ENCODE measurements around the gene COL25A1. TPM values are rescaled to one million over a fixed set of nuclear protein-coding genes. Genes with fewer than 3 reads are reported as not detected.

The COL25A1 gene
- total RNA-seq, 1 donor from 2014 or later: 0.35 TPM

- Histone ChIP-seq H3K27ac (no peak overlapping the region), H3K4me1 (no peaks in the 10 kb centered on the region), H3K36me3 (no peaks in the 10 kb centered on the region), H3K9me3 (no peaks in the 10 kb centered on the region), H3K4me3 (no peak overlapping the region), H3K27me3 (ENCODE audit: low read depth) (no peaks in the 10 kb centered on the region)
- no peak for ATAC-seq
- intact Hi-C loops (cut with DNase I): no loop called here
- DNase-seq: no peak
- TF ChIP-seq CTCF (IDR thresholded peaks at IDR 0.05): no peak
Measured at GRCh38 chr4:109207898-109208297, 94.6 kb downstream of the COL25A1 start.

- ATAC-seq (no peak), DNase-seq (no peak)
- TF ChIP-seq CTCF (IDR thresholded peaks at IDR 0.05): no peak
- Histone ChIP-seq H3K4me1 (no peaks in the 10 kb centered on the region), H3K27me3 (ENCODE audit: low read depth) (no peaks in the 10 kb centered on the region), H3K9me3 (no peaks in the 10 kb centered on the region), H3K4me3 (no peak overlapping the region), H3K36me3 (no peaks in the 10 kb centered on the region), H3K27ac (no peak overlapping the region)
- intact Hi-C loops (cut with DNase I): no loop called here
Measured at GRCh38 chr4:109207061-109207460, 95.4 kb downstream of the COL25A1 start.

DNA sequence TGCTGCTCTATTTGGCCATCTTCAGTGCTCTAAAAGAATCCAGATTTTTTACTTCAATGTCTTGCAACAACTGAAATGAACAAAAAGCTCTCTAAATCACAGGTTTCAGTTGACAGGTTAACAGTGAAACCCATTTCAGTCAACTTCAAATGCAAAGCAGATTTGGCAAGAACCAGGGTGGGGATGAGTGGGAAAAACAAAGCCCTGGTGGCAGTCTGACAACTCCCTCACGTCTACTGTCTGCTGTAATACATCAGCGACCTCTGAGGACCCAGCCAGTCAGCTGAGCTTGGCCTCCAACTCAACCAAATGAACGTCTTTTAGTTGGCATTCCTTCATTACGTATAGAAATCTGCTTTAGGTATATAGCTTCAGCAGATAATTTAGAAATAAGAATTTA is 95.8 kb downstream of the COL25A1 start:
- Histone ChIP-seq H3K36me3 (no peaks in the 10 kb centered on the region), H3K9me3 (no peaks in the 10 kb centered on the region), H3K27me3 (ENCODE audit: low read depth) (no peaks in the 10 kb centered on the region), H3K27ac (no peak overlapping the region), H3K4me3 (no peak overlapping the region), H3K4me1 (no peaks in the 10 kb centered on the region)
- intact Hi-C loops (cut with DNase I): no loop called here
- DNase-seq: no peak
- ATAC-seq: no peak
- no peak for TF ChIP-seq CTCF (IDR thresholded peaks at IDR 0.05)

GRCh38 chr4:109205186-109205585 is 97.3 kb downstream of the COL25A1 start:
- intact Hi-C loops (cut with DNase I): no loop called here
- ATAC-seq (no peak), DNase-seq (no peak)
- no peaks in the 10 kb centered on the region for H3K27me3 ChIP-seq (ENCODE audit: low read depth)
- H3K9me3 ChIP-seq: no peaks in the 10 kb centered on the region
- H3K4me1 ChIP-seq: no peaks in the 10 kb centered on the region
- H3K27ac ChIP-seq: no peak overlapping the region
- no peak for TF ChIP-seq CTCF (IDR thresholded peaks at IDR 0.05)
- no peaks in the 10 kb centered on the region for H3K36me3 ChIP-seq
- no peak overlapping the region for H3K4me3 ChIP-seq

DNA sequence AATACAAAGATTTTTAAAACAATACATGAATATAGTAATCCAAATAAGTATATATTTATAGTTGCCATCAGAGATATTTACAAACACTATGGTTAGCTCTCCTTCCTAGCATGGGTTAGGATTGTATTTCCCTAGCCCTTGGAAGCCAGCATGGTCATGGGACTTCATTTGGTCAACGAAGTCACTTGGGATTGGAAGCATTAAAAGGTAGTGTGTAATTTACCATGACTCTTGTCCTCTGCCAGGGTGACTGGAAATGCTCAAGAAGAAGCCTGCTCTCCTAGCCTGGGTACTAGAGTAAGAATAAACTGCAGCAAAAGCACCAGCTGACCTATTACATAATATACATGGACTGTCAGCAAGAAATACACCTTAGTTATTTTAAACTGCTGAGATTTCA is 102.9 kb downstream of the COL25A1 start:
- H3K36me3 ChIP-seq: no peaks in the 10 kb centered on the region
- no peak overlapping the region for H3K4me3 ChIP-seq
- TF ChIP-seq CTCF (IDR thresholded peaks at IDR 0.05): no peak
- H3K27me3 ChIP-seq (ENCODE audit: low read depth): no peaks in the 10 kb centered on the region
- H3K9me3 ChIP-seq: no peaks in the 10 kb centered on the region
- no peaks in the 10 kb centered on the region for H3K4me1 ChIP-seq
- intact Hi-C loops (cut with DNase I): no loop called here
- ATAC-seq (no peak), DNase-seq (no peak)
- no peak overlapping the region for H3K27ac ChIP-seq

DNA sequence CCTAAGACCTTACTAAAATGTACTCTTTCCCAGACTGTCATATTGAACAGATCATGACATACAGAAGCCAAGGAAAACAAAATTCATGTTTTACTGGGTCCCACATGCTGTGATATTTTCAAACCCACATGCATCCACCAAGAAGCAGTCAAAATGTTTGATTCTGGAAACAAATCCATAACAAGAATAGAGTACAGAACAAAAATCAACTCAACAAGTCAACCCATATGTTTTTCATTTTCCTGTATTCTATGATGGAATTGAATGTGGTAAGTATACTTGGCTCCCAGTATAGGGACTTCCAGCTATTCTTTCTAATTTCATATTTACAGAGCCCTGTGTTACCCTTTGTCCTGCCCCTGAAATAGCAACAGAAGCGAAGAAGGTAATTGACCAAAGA is 106.8 kb downstream of the COL25A1 start:
- Histone ChIP-seq H3K27ac (no peak overlapping the region), H3K9me3 (no peaks in the 10 kb centered on the region), H3K36me3 (no peaks in the 10 kb centered on the region), H3K4me3 (no peak overlapping the region), H3K27me3 (ENCODE audit: low read depth) (no peaks in the 10 kb centered on the region), H3K4me1 (no peaks in the 10 kb centered on the region)
- no peak for TF ChIP-seq CTCF (IDR thresholded peaks at IDR 0.05)
- DNase-seq (no peak), ATAC-seq (no peak)
- intact Hi-C loops (cut with DNase I): no loop called here
